ENCODE results near the gene PLD6. TPM values are rescaled to one million over a fixed set of nuclear protein-coding genes. Genes with fewer than 3 reads are reported as not detected.

PLD6 gene
- polyA plus RNA-seq, 1 donor (not counting 4 experiments of a cell fraction or from before 2014, with no cell fraction given): 1.6 TPM

- DNase-seq (ENCODE audit: low read depth, low spot score) (no peak), FAIRE-seq (no peak)
- H3K4me3 ChIP-seq (ENCODE audit: control insufficient read depth in 2 of 3, extremely low read depth in 1 of 3, insufficient read depth in 2 of 3, low read depth in 1 of 3, low read length in 3 of 3): no peak overlapping the region
- no peaks in the 10 kb centered on the region for H3K79me2 ChIP-seq (ENCODE audit: control insufficient read depth, insufficient read depth, low read length)
- no peaks in the 10 kb centered on the region for H3K9me3 ChIP-seq (ENCODE audit: control insufficient read depth, low read depth, low read length)
- TF ChIP-seq CTCF (optimal IDR thresholded peaks at IDR 0.05 in 1 of 3, IDR thresholded peaks at IDR 0.05 in 1 of 3, conservative IDR thresholded peaks at IDR 0.05 in 1 of 3; ENCODE audit: extremely low read depth in 1 of 3, insufficient read depth in 2 of 3, low read length in 3 of 3): no peak
- TF ChIP-seq EZH2 (IDR thresholded peaks at IDR 0.05; ENCODE audit: low read length): no peak
- H3K27me3 ChIP-seq (ENCODE audit: control insufficient read depth, extremely low read depth, insufficient read depth, low read length): no peaks in the 10 kb centered on the region
- no peaks in the 10 kb centered on the region for H3K9me1 ChIP-seq (ENCODE audit: control insufficient read depth, extremely low read depth, insufficient read depth, low read length)
- dilution Hi-C loops (cut with MboI; ENCODE audit: extremely low pct_ligation_motif_present, low sequenced_read_pairs): no loop called here
- no peak overlapping the region for H2AFZ ChIP-seq (ENCODE audit: control insufficient read depth, low read length)
- peaks cover 63 to 70% of the 10 kb centered on the region in 2 experiments for H3K36me3 ChIP-seq (ENCODE audit: control insufficient read depth in 2 of 2, extremely low read depth in 1 of 2, insufficient read depth in 2 of 2, low read length in 2 of 2)
- no peaks in the 10 kb centered on the region for H3K4me1 ChIP-seq (ENCODE audit: control insufficient read depth, extremely low read depth, insufficient read depth, low read length)
- no peak overlapping the region for H3K4me2 ChIP-seq (ENCODE audit: control insufficient read depth, extremely low read depth, insufficient read depth, low read depth, low read length)
- no peak overlapping the region for H3K9ac ChIP-seq (ENCODE audit: control insufficient read depth, extremely low read depth, insufficient read depth, low read length)
- H4K20me1 ChIP-seq (ENCODE audit: control insufficient read depth, extremely low read depth, insufficient read depth, low read length): peaks cover 3% of the 10 kb centered on the region
- no peak overlapping the region for H3K27ac ChIP-seq (ENCODE audit: control insufficient read depth, insufficient read depth, low read length)
These were observed 26.0 kb downstream of the PLD6 start for GRCh38 chr17:17180141-17180603.

DNA sequence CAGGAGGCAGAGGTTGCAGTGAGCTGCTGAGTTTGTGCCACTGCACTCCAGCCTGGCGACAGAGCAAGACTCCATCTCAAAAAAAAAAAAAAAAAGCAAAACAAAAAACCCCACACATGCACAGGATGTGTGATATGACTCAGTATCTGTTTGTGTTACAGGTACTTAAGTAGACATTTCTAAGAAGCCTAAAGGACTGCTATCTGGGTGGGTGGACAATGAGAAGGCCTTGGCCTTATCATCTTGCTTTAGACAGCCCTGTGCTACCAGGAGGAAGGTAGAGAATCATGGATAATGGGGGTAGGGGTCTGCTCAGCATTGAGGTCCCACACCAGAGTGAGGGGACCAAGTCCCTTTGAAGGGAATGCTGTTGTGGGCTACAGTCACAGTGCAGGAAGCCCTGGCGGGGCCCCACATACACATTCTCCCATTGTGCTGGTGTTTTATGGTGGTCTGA lies 26.7 kb downstream of the PLD6 start:
- no peak for FAIRE-seq
- dilution Hi-C loops (cut with MboI; ENCODE audit: extremely low pct_ligation_motif_present, low sequenced_read_pairs): no loop called here
- Histone ChIP-seq H3K9ac (ENCODE audit: control insufficient read depth, extremely low read depth, insufficient read depth, low read length) (no peak overlapping the region), H3K79me2 (ENCODE audit: control insufficient read depth, insufficient read depth, low read length) (no peaks in the 10 kb centered on the region), H3K4me2 (ENCODE audit: control insufficient read depth, extremely low read depth, insufficient read depth, low read depth, low read length) (no peak overlapping the region), H2AFZ (ENCODE audit: control insufficient read depth, low read length) (no peak overlapping the region), H3K27me3 (ENCODE audit: control insufficient read depth, extremely low read depth, insufficient read depth, low read length) (no peaks in the 10 kb centered on the region), H4K20me1 (ENCODE audit: control insufficient read depth, extremely low read depth, insufficient read depth, low read length) (peaks cover 3% of the 10 kb centered on the region), H3K27ac (ENCODE audit: control insufficient read depth, insufficient read depth, low read length) (no peak overlapping the region), H3K36me3 (ENCODE audit: control insufficient read depth in 2 of 2, extremely low read depth in 1 of 2, insufficient read depth in 2 of 2, low read length in 2 of 2) (peaks cover 69 to 72% of the 10 kb centered on the region in 2 experiments), H3K4me1 (ENCODE audit: control insufficient read depth, extremely low read depth, insufficient read depth, low read length) (no peaks in the 10 kb centered on the region), H3K4me3 (ENCODE audit: control insufficient read depth in 2 of 3, extremely low read depth in 1 of 3, insufficient read depth in 2 of 3, low read depth in 1 of 3, low read length in 3 of 3) (no peak overlapping the region), H3K9me3 (ENCODE audit: control insufficient read depth, low read depth, low read length) (no peaks in the 10 kb centered on the region), H3K9me1 (ENCODE audit: control insufficient read depth, extremely low read depth, insufficient read depth, low read length) (no peaks in the 10 kb centered on the region)
- TF ChIP-seq CTCF (optimal IDR thresholded peaks at IDR 0.05 in 1 of 3, IDR thresholded peaks at IDR 0.05 in 1 of 3, conservative IDR thresholded peaks at IDR 0.05 in 1 of 3; ENCODE audit: extremely low read depth in 1 of 3, insufficient read depth in 2 of 3, low read length in 3 of 3): no peak
- TF ChIP-seq EZH2 (IDR thresholded peaks at IDR 0.05; ENCODE audit: low read length): no peak
- no peak for DNase-seq (ENCODE audit: low read depth, low spot score)
